Umbilical cord (tissue), 2 donors: ENCODE data around the gene SEMA3C. TPM values are rescaled to one million over a fixed set of nuclear protein-coding genes. Genes with fewer than 3 reads are reported as not detected.

Experiments
- DNase-seq: peaks from one replicate; pipeline ENCODE4 v3.0.0-alpha.2; 2015; ENCODE audit warnings: low spot score
- total RNA-seq: library from RNA; depleted of rRNA; stranded (reverse); fragments of >200 nt; gene quantifications from one replicate; pipeline ENCODE4 v1.2.3, GENCODE V29; 2014; ENCODE audit warnings: low replicate concordance; ENCODE audit not compliant: insufficient read depth

SEMA3C gene
- total RNA-seq, 1 donor from 2014 or later, result 93.4 TPM

GRCh38 chr7:80783678-80784327 is 135.0 kb downstream of the SEMA3C start:
- peak; percentile 41 for DNase-seq

GRCh38 chr7:80783186-80783677 is 135.6 kb downstream of the SEMA3C start:
- DNase-seq, result no peak

GRCh38 chr7:80781561-80781979 is 137.3 kb downstream of the SEMA3C start:
- DNase-seq, result peak; percentile 85

GRCh38 chr7:80781146-80781545 is 137.7 kb downstream of the SEMA3C start:
- no peak for DNase-seq

DNA sequence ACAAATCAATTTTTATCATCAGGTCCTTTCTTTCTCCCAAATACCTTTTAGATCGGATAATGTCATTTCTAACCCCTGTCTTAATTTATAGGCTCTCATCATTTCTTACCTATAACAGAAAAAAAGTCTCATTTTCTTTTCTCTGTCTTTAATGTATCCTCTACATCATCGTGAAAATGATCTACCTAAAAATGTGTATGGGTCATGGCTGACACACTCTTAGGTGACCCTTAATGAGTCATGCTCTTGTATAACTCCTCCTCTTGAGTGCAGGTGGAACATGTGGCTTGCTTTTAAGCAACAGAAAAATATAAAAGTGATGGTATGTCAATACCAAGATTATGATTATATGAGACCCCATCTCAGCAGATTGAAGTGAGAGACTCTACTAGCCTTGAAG is 139.4 kb downstream of the SEMA3C start:
- DNase-seq, result no peak

DNA sequence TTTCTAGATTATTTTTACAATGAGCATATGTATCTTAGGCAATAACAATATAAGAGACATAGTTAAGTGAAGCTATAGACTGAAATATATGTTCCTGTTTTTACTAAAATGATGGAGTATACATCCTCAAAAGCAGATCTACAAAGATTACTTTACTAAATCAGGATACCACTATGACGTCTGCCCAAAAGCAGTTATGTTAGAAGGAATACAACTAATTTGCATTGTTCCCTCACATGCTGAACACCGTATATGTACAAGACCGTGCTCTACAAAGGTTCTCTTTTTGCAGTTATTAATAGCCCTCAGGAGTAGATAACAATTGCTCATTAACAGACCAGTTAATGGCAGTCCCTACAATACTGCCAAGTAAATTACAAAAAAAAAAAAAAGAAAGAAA is 143.0 kb downstream of the SEMA3C start:
- DNase-seq, result no peak

GRCh38 chr7:80775482-80775881 is 143.4 kb downstream of the SEMA3C start:
- DNase-seq, result no peak

- DNase-seq, result no peak
Measured at GRCh38 chr7:80774843-80775242, 144.0 kb downstream of the SEMA3C start.

GRCh38 chr7:80773787-80774508 is 144.9 kb downstream of the SEMA3C start:
- DNase-seq, result no peak

GRCh38 chr7:80772347-80772993 is 146.4 kb downstream of the SEMA3C start:
- DNase-seq, result no peak

DNA sequence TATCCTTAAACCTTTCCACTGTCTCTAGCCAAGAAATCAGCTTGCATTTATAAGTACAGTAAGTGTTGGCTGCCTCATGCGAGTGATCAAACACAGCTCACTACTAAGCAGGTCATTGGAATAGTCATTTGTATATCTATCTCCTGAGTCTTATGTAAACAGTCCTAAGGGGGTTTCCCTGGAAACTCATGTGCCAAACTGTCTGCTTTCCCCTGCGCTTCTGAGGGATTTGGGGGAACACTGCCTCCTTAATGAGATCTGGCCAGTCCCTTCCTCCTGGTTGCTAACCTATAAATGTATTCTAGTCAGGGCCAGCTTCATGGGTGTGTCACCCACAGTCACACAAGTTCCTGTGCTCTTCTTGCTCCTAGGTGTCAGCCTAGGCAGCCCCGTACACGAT is 147.3 kb downstream of the SEMA3C start:
- no peak for DNase-seq

DNA sequence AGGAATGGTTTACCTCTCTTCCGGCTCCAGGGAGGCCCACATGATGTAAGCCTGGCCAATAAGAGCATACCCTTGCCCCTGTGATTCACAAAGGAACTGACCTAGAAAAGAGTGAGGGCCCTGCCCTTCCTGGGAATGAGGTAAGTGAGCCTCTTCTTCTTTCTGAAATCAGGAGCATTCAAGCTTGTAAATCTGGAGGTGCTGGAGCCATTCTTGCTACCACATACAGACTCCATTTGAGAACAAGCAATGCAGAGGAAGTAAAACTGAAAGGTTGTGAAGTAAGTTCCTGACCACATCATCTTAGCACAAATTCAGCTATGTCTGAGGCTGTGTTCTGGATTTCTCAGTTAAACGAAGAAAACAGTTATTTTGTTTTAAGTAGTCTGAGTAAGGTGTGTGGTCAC is 148.2 kb downstream of the SEMA3C start:
- DNase-seq, result no peak

- DNase-seq, result no peak
Measured at GRCh38 chr7:80770061-80770460, 148.8 kb downstream of the SEMA3C start.

DNA sequence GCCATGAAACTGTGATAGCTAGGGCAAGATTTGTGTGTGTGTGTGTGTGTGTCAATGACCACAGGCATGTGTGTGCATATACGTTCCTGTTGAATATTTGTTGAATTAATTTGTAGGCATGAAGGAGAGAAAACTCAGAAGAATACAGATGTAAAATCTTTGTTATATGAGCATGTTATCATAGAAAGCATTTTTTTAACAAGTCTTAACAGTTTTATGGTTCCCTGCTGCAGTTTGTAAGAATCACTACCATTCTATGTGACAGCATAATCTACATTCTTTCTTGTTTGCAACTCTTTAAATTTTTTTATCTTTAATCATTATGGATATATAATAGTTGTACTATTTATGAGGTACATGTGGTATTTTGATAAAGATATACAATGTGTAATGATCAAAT is 150.1 kb downstream of the SEMA3C start:
- DNase-seq, result peak; percentile 66

- DNase-seq, result no peak
Measured at GRCh38 chr7:80767654-80768053, 151.2 kb downstream of the SEMA3C start.

- no peak for DNase-seq
Measured at GRCh38 chr7:80766724-80767123, 152.1 kb downstream of the SEMA3C start.

GRCh38 chr7:80764132-80764531 is 154.7 kb downstream of the SEMA3C start:
- no peak for DNase-seq

GRCh38 chr7:80763704-80764103 is 155.1 kb downstream of the SEMA3C start:
- no peak for DNase-seq

- DNase-seq, result no peak
Measured at GRCh38 chr7:80763289-80763688, 155.6 kb downstream of the SEMA3C start.

GRCh38 chr7:80760292-80760691 is 158.6 kb downstream of the SEMA3C start:
- no peak for DNase-seq

- DNase-seq, result no peak
Measured at GRCh38 chr7:80752954-80753690, 165.7 kb downstream of the SEMA3C start.

GRCh38 chr7:80749270-80749669 is 169.6 kb downstream of the SEMA3C start:
- DNase-seq, result no peak
